HG03520 (cell line): Measurements from ENCODE around the gene NFYC.

Source experiments
- ATAC-seq: cut with Tn5 transposase; IDR thresholded peaks from one replicate; pipeline ENCODE4 v1.9.1; 2021; ENCODE audit warnings: mild to moderate bottlenecking, moderate library complexity; ENCODE audit not compliant: unreplicated experiment

The NFYC gene

GRCh38 chr1:40756523-40756922, 65.0 kb downstream of the NFYC start:
- no peak for ATAC-seq

- no peak for ATAC-seq
These were observed 65.6 kb downstream of the NFYC start for GRCh38 chr1:40757084-40757483.

GRCh38 chr1:40758004-40758403, 66.5 kb downstream of the NFYC start:
- ATAC-seq: no peak

GRCh38 chr1:40758578-40759343, 67.3 kb downstream of the NFYC start:
- ATAC-seq: no peak

GRCh38 chr1:40760984-40761383, 69.5 kb downstream of the NFYC start:
- ATAC-seq: no peak

GRCh38 chr1:40762144-40762923, 70.8 kb downstream of the NFYC start:
- ATAC-seq: no peak

- no peak for ATAC-seq
These were observed 72.4 kb downstream of the NFYC start for GRCh38 chr1:40763742-40764532.

GRCh38 chr1:40764981-40765380, 73.5 kb downstream of the NFYC start:
- no peak for ATAC-seq

- no peak for ATAC-seq
These were observed 74.5 kb downstream of the NFYC start for GRCh38 chr1:40766017-40766416.

GRCh38 chr1:40766560-40766959, 75.1 kb downstream of the NFYC start:
- no peak for ATAC-seq

GRCh38 chr1:40768146-40768990, 76.9 kb downstream of the NFYC start:
- ATAC-seq: no peak

GRCh38 chr1:40769815-40770214, 78.3 kb downstream of the NFYC start:
- ATAC-seq: no peak

- no peak for ATAC-seq
These were observed 79.0 kb downstream of the NFYC start for GRCh38 chr1:40770296-40771070.

GRCh38 chr1:40772146-40772955, 80.8 kb downstream of the NFYC start:
- ATAC-seq: no peak

GRCh38 chr1:40773748-40774265, 82.3 kb downstream of the NFYC start:
- ATAC-seq: no peak

- ATAC-seq: no peak
These were observed 82.9 kb downstream of the NFYC start for GRCh38 chr1:40774266-40774998.

- no peak for ATAC-seq
These were observed 85.0 kb downstream of the NFYC start for GRCh38 chr1:40776236-40777072.
